ENCODE measurements around the gene ZKSCAN5.

Gene ZKSCAN5

GRCh38 chr7:99468336-99468918, 36.0 kb upstream of the ZKSCAN5 start:
- H3K27ac ChIP-seq (ENCODE audit: low read depth, low read length) = no peak overlapping the region
- H3K4me1 ChIP-seq (ENCODE audit: control insufficient read depth, low read length) = peaks cover 25% of the 10 kb centered on the region

GRCh38 chr7:99469381-99470065, 34.9 kb upstream of the ZKSCAN5 start:
- H3K9me3 ChIP-seq (ENCODE audit: control insufficient read depth, insufficient read depth, low read length) = no peaks in the 10 kb centered on the region
- peaks cover 23% of the 10 kb centered on the region for H3K36me3 ChIP-seq (ENCODE audit: control insufficient read depth, low read length)
- peaks cover 2% of the 10 kb centered on the region; the same call in 1 of the 2 replicates for H3F3A ChIP-seq (ENCODE audit: control insufficient read depth, insufficient read depth)
- H3K4me1 ChIP-seq (ENCODE audit: control insufficient read depth, low read length) = peaks cover 27% of the 10 kb centered on the region
- peaks cover 38% of the 10 kb centered on the region for H3K79me2 ChIP-seq (ENCODE audit: control insufficient read depth, low read length)
- H3K4me2 ChIP-seq (ENCODE audit: low read length) = no peak overlapping the region
- H4K20me1 ChIP-seq (ENCODE audit: control insufficient read depth, insufficient read depth, low read depth, low read length) = 0 out of 2 replicates have a peak, but pooled peaks cover 3% of the 10 kb centered on the region
- no peak overlapping the region for H3K27ac ChIP-seq (ENCODE audit: low read depth, low read length)
- no peaks in the 10 kb centered on the region for H3K9me2 ChIP-seq (replicated peaks; ENCODE audit: control insufficient read depth, low read length)
- TF ChIP-seq CTCF (IDR thresholded peaks at IDR 0.05; ENCODE audit: low read depth, low read length, poor library complexity, severe bottlenecking) = no peak
- no peak for TF ChIP-seq EZH2phosphoT487 (IDR thresholded peaks at IDR 0.05; ENCODE audit: borderline replicate concordance, low read length)
- H3K27me3 ChIP-seq (ENCODE audit: control insufficient read depth, low read length) = no peaks in the 10 kb centered on the region
- no peak overlapping the region for H3K4me3 ChIP-seq (ENCODE audit: low read length)

More at GRCh38 chr7:99468336-99468918, 36.0 kb upstream of the ZKSCAN5 start:
- H3K9me3 ChIP-seq (ENCODE audit: control insufficient read depth, insufficient read depth, low read length) = no peaks in the 10 kb centered on the region
- no peaks in the 10 kb centered on the region for H3K9me2 ChIP-seq (replicated peaks; ENCODE audit: control insufficient read depth, low read length)
- H3K4me2 ChIP-seq (ENCODE audit: low read length) = no peak overlapping the region
- no peak overlapping the region for H3K4me3 ChIP-seq (ENCODE audit: low read length)
- TF ChIP-seq EZH2phosphoT487 (IDR thresholded peaks at IDR 0.05; ENCODE audit: borderline replicate concordance, low read length) (no peak), CTCF (IDR thresholded peaks at IDR 0.05; ENCODE audit: low read depth, low read length, poor library complexity, severe bottlenecking) (no peak)
- no peaks in the 10 kb centered on the region for H4K20me1 ChIP-seq (ENCODE audit: control insufficient read depth, insufficient read depth, low read depth, low read length)
- peaks cover 26% of the 10 kb centered on the region for H3K36me3 ChIP-seq (ENCODE audit: control insufficient read depth, low read length)
- H3F3A ChIP-seq (ENCODE audit: control insufficient read depth, insufficient read depth) = peaks cover 2% of the 10 kb centered on the region; the same call in 1 of the 2 replicates
- H3K79me2 ChIP-seq (ENCODE audit: control insufficient read depth, low read length) = peaks cover 38% of the 10 kb centered on the region
- no peaks in the 10 kb centered on the region for H3K27me3 ChIP-seq (ENCODE audit: control insufficient read depth, low read length)

GRCh38 chr7:99472561-99473314, 31.7 kb upstream of the ZKSCAN5 start, which contains the start of gene ZNF789:
ZNF789 (plus strand) TSS chr7:99472890; CDS start chr7:99476457, 3,567 bp downstream.
- TF ChIP-seq CTCF (IDR thresholded peaks at IDR 0.05; ENCODE audit: low read depth, low read length, poor library complexity, severe bottlenecking) (no peak), EZH2phosphoT487 (IDR thresholded peaks at IDR 0.05; ENCODE audit: borderline replicate concordance, low read length) (no peak)
- Histone ChIP-seq H3K4me3 (ENCODE audit: low read length) (peak within 1 kb of the TSS; percentile 82), H3K4me1 (ENCODE audit: control insufficient read depth, low read length) (peaks cover 20% of the 10 kb centered on the region)

More at GRCh38 chr7:99472561-99473314, 31.7 kb upstream of the ZKSCAN5 start, which contains the start of gene ZNF789:
- Histone ChIP-seq H3K27me3 (ENCODE audit: control insufficient read depth, low read length) (no peaks in the 10 kb centered on the region), H3K27ac (ENCODE audit: low read depth, low read length) (peak within 1 kb of the TSS; percentile 84), H3K36me3 (ENCODE audit: control insufficient read depth, low read length) (peaks cover 36% of the 10 kb centered on the region), H3K9me3 (ENCODE audit: control insufficient read depth, insufficient read depth, low read length) (no peaks in the 10 kb centered on the region), H3K9me2 (replicated peaks; ENCODE audit: control insufficient read depth, low read length) (no peaks in the 10 kb centered on the region), H3K79me2 (ENCODE audit: control insufficient read depth, low read length) (peaks cover 50% of the 10 kb centered on the region), H4K20me1 (ENCODE audit: control insufficient read depth, insufficient read depth, low read depth, low read length) (peaks cover 10% of the 10 kb centered on the region), H3F3A (ENCODE audit: control insufficient read depth, insufficient read depth) (peaks cover 2% of the 10 kb centered on the region; the same call in 1 of the 2 replicates), H3K4me2 (ENCODE audit: low read length) (peak within 1 kb of the TSS; percentile 69)

Measured in DOHH2 (cell line).